OCI-LY3 (cell line): ENCODE measurements around the gene SRGN.

ENCODE experiments used
- H2AFZ ChIP-seq: fragments of 200-600, 300-600 bp; shearing (Covaris generic); 2 replicates; pipeline ENCODE4 v1.6.0; 2014; ENCODE audit warnings: antibody characterized with exemption, low read depth, low read length
- H3K27ac ChIP-seq: fragments of 200-600, 300-600 bp; sonication (generic); 2 replicates; pipeline ENCODE4 v1.5.1; 2014; ENCODE audit warnings: mild to moderate bottlenecking, low read length, moderate library complexity, mixed read lengths
- H3K27me3 ChIP-seq: fragments of 200-600, 300-600 bp; sonication (generic); 2 replicates; pipeline ENCODE4 v1.6.1; 2014; ENCODE audit warnings: low read depth, low read length, mixed read lengths
- H3K36me3 ChIP-seq: fragments of 200-600, 300-600 bp; sonication (generic); replicated peaks from 2 replicates; pipeline ENCODE3; 2014; ENCODE audit warnings: low read depth, low read length, mixed read lengths
- H3K4me1 ChIP-seq: fragments of 300-600, 200-600 bp; sonication (generic); 2 replicates; pipeline ENCODE4 v1.6.1; 2014; ENCODE audit warnings: low read length, mixed read lengths
- H3K4me2 ChIP-seq: fragments of 200-600, 300-600 bp; sonication (generic); 2 replicates; pipeline ENCODE4 v1.6.1; 2014; ENCODE audit warnings: low read length, mixed read lengths
- H3K4me3 ChIP-seq: fragments of 300-600, 200-600 bp; sonication (generic); 2 replicates; pipeline ENCODE4 v1.5.1; 2014; ENCODE audit warnings: antibody characterized with exemption, mild to moderate bottlenecking, low read length, moderate library complexity
- H3K79me2 ChIP-seq: fragments of 300-600, 200-600 bp; shearing (Covaris generic); 2 replicates; pipeline ENCODE4 v1.6.1; 2014; ENCODE audit warnings: mild to moderate bottlenecking, low read length, mixed read lengths
- H3K9ac ChIP-seq: fragments of 300-600, 200-600 bp; shearing (Covaris generic); 2 replicates; pipeline ENCODE4 v1.6.0; 2014; ENCODE audit warnings: mild to moderate bottlenecking, low read length, moderate library complexity
- H3K9me3 ChIP-seq: fragments of 200-600, 300-600 bp; shearing (Covaris generic); 2 replicates; pipeline ENCODE4 v1.6.1; 2014; ENCODE audit warnings: low read length, mixed read lengths; ENCODE audit not compliant: insufficient read depth
- H4K20me1 ChIP-seq: fragments of 200-600, 300-600 bp; sonication (generic); 2 replicates; pipeline ENCODE4 v1.6.1; 2016; ENCODE audit warnings: low read length, mixed read lengths; ENCODE audit not compliant: insufficient read depth
- CTCF ChIP-seq: fragments of 200-600, 300-600 bp; sonication (generic); IDR thresholded peaks from 2 replicates; pipeline ENCODE4 v1.5.1; 2014; ENCODE audit warnings: antibody characterized with exemption, low read length, low read depth
- EZH2phosphoT487 ChIP-seq: fragments of 200-600 bp; shearing (Covaris generic); IDR thresholded peaks from 2 replicates; pipeline ENCODE4 v1.6.1; 2018; ENCODE audit warnings: antibody characterized with exemption, mixed run types, low read depth

Gene SRGN

DNA sequence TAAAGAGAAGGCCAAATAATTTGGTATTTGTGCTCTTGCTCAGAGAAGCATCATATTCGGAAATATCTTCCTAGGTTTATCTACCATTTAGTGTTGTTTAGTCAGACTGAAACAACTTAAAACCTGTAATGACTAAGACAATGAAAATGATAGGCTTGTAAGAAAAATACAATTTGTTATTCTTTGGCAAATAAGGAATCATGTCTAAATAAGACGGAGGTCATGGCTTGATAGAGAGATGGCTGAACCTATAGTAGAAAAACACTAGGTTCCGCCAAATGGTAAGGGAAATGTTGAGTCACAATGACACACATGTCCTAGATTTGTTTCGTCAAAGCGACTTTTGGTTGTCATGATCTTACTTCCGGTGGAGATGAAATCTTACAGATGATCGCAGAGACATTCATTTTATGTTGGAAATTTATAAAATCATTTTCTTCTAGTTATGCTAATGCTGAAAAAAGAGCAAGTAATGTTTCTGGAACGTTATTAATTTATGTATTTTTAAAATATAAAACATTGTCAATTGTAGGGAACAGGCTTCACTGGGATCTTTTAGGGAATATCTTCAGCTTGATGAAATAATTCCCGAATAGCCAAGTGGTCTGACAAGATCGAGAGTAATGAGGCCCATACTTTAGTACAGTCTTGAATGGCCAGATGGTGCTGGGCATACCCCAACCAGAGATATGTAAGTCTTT, 1.0 kb downstream of the SRGN start:
- Histone ChIP-seq H3K79me2 (peaks cover 48% of the 10 kb centered on the region), H3K9me3 (no peaks in the 10 kb centered on the region), H4K20me1 (peaks cover 24% of the 10 kb centered on the region; the same call in 1 of the 2 replicates), H3K9ac (peak overlapping the region; percentile 98), H3K4me3 (peak overlapping the region; percentile 97), H3K27me3 (no peaks in the 10 kb centered on the region), H3K27ac (peak overlapping the region; percentile 100), H3K36me3 (peaks cover 13% of the 10 kb centered on the region), H2AFZ (no peak overlapping the region), H3K4me2 (peak overlapping the region; percentile 90), H3K4me1 (peaks cover 49% of the 10 kb centered on the region)
- TF ChIP-seq CTCF (no peak), EZH2phosphoT487 (no peak)

GRCh38 chr10:69089638-69090599, 2.0 kb downstream of the SRGN start:
- no peak overlapping the region for H2AFZ ChIP-seq
- H3K4me3 ChIP-seq: 0 out of 2 replicates have a peak overlapping the region, but pooled peaks have one; percentile 97
- H3K9ac ChIP-seq: no peak overlapping the region
- peaks cover 47% of the 10 kb centered on the region for H3K4me1 ChIP-seq
- H3K27ac ChIP-seq: no peak overlapping the region
- TF ChIP-seq CTCF (no peak), EZH2phosphoT487 (no peak)
- no peaks in the 10 kb centered on the region for H3K9me3 ChIP-seq
- peaks cover 28% of the 10 kb centered on the region; the same call in 1 of the 2 replicates for H4K20me1 ChIP-seq
- no peaks in the 10 kb centered on the region for H3K27me3 ChIP-seq
- peaks cover 13% of the 10 kb centered on the region for H3K36me3 ChIP-seq
- peaks cover 49% of the 10 kb centered on the region for H3K79me2 ChIP-seq
- H3K4me2 ChIP-seq: peak overlapping the region; percentile 90

DNA sequence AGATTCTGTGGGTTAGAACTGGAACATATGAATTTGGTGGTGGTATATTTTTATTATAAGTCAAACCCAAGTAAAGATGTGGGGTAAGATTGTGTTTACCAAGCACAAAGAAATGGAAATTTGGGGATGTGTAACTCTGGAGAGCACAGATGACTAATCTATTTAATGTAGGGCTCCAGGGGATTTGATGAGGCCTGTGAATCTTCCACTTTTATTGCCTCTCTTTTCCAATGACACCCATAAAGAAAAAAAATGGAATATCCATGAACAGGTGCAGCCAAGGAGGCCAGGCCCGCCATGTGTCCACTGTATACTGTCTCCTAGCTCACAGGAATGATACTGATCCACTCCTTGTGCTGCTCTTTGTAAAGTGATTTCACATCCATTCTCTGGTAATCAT, 2.8 kb downstream of the SRGN start:
- no peak overlapping the region for H2AFZ ChIP-seq
- H3K36me3 ChIP-seq: peaks cover 13% of the 10 kb centered on the region
- H3K9ac ChIP-seq: no peak overlapping the region
- no peaks in the 10 kb centered on the region for H3K9me3 ChIP-seq
- peaks cover 53% of the 10 kb centered on the region for H3K79me2 ChIP-seq
- no peak overlapping the region for H3K4me3 ChIP-seq
- H3K4me1 ChIP-seq: peaks cover 47% of the 10 kb centered on the region
- no peak overlapping the region for H3K27ac ChIP-seq
- H3K4me2 ChIP-seq: peak overlapping the region; percentile 12; the same call in 1 of the 2 replicates
- H3K27me3 ChIP-seq: no peaks in the 10 kb centered on the region
- peaks cover 35% of the 10 kb centered on the region; the same call in 1 of the 2 replicates for H4K20me1 ChIP-seq
- no peak for TF ChIP-seq CTCF
- no peak for TF ChIP-seq EZH2phosphoT487
